Nephron (organoid): Measurements from ENCODE around the gene HIVEP2.
A peak's percentile ranks its signal among the peaks of the same experiment; 100 is the strongest.

Experiments
- H3K27ac Mint-ChIP-seq, 3 experiments: 2 replicates each; pipeline ENCODE4 v1.8.0; 2020; ENCODE audit warnings: mixed read lengths in 3 of 3, mild to moderate bottlenecking in 2 of 3, moderate library complexity in 1 of 3
- H3K27me3 Mint-ChIP-seq: 2 replicates; pipeline ENCODE4 v1.8.0; 2021; ENCODE audit warnings: low read depth, mild to moderate bottlenecking, moderate library complexity, mixed read lengths
- H3K36me3 Mint-ChIP-seq: 2 replicates; pipeline ENCODE4 v1.8.0; 2020; ENCODE audit warnings: low read depth, mixed read lengths
- H3K4me1 Mint-ChIP-seq: 2 replicates; pipeline ENCODE4 v1.8.0; 2020; ENCODE audit warnings: mixed read lengths
- H3K4me3 Mint-ChIP-seq, 3 experiments: 2 replicates each; pipeline ENCODE4 v1.8.0; 2020; ENCODE audit warnings: mild to moderate bottlenecking in 3 of 3, mixed read lengths in 3 of 3, moderate library complexity in 2 of 3
- H3K9me3 Mint-ChIP-seq: 2 replicates; pipeline ENCODE4 v1.8.0; 2020; ENCODE audit warnings: mixed read lengths
- CTCF ChIP-seq, 3 experiments: fragments of 200-600 bp; sonication (generic); IDR thresholded peaks; one replicate each; pipeline ENCODE4 v1.5.0; 2021; ENCODE audit warnings: antibody characterized with exemption in 3 of 3; ENCODE audit not compliant: unreplicated experiment in 3 of 3

HIVEP2 gene

GRCh38 chr6:142900227-142900971 lies 44.6 kb downstream of the HIVEP2 start:
- no peaks in the 10 kb centered on the region for H3K36me3 Mint-ChIP-seq
- H3K27ac Mint-ChIP-seq, result peak overlapping the region in 2 of 3 experiments; percentile 29 to 80
- H3K9me3 Mint-ChIP-seq, result no peaks in the 10 kb centered on the region
- peaks cover 17% of the 10 kb centered on the region for H3K4me1 Mint-ChIP-seq
- peak overlapping the region in 1 of 3 experiments; percentile 33 for H3K4me3 Mint-ChIP-seq
- no peak for TF ChIP-seq CTCF (IDR thresholded peaks at IDR 0.05; ENCODE audit: unreplicated experiment in 3 of 3)
- H3K27me3 Mint-ChIP-seq, result no peaks in the 10 kb centered on the region

GRCh38 chr6:142898927-142899895 lies 45.8 kb downstream of the HIVEP2 start:
- H3K27ac Mint-ChIP-seq, result no peak overlapping the region
- no peaks in the 10 kb centered on the region for H3K27me3 Mint-ChIP-seq
- H3K4me1 Mint-ChIP-seq, result peaks cover 17% of the 10 kb centered on the region
- no peak for TF ChIP-seq CTCF (IDR thresholded peaks at IDR 0.05; ENCODE audit: unreplicated experiment in 3 of 3)
- no peak overlapping the region for H3K4me3 Mint-ChIP-seq
- no peaks in the 10 kb centered on the region for H3K9me3 Mint-ChIP-seq
- no peaks in the 10 kb centered on the region for H3K36me3 Mint-ChIP-seq

GRCh38 chr6:142897659-142898058 lies 47.3 kb downstream of the HIVEP2 start:
- Mint-ChIP-seq H3K27ac (no peak overlapping the region), H3K4me3 (no peak overlapping the region), H3K36me3 (no peaks in the 10 kb centered on the region), H3K4me1 (peaks cover 16% of the 10 kb centered on the region), H3K9me3 (no peaks in the 10 kb centered on the region), H3K27me3 (no peaks in the 10 kb centered on the region)
- TF ChIP-seq CTCF (IDR thresholded peaks at IDR 0.05; ENCODE audit: unreplicated experiment in 3 of 3), result no peak

- Mint-ChIP-seq H3K9me3 (no peaks in the 10 kb centered on the region), H3K27ac (no peak overlapping the region), H3K4me3 (no peak overlapping the region), H3K27me3 (no peaks in the 10 kb centered on the region), H3K36me3 (no peaks in the 10 kb centered on the region), H3K4me1 (peaks cover 16% of the 10 kb centered on the region)
- TF ChIP-seq CTCF (IDR thresholded peaks at IDR 0.05; ENCODE audit: unreplicated experiment in 3 of 3), result no peak
Observed at GRCh38 chr6:142896732-142897131, 48.2 kb downstream of the HIVEP2 start.

- Mint-ChIP-seq H3K27me3 (no peaks in the 10 kb centered on the region), H3K9me3 (no peaks in the 10 kb centered on the region), H3K4me3 (no peak overlapping the region), H3K4me1 (peaks cover 13% of the 10 kb centered on the region), H3K27ac (no peak overlapping the region), H3K36me3 (no peaks in the 10 kb centered on the region)
- no peak for TF ChIP-seq CTCF (IDR thresholded peaks at IDR 0.05; ENCODE audit: unreplicated experiment in 3 of 3)
Observed at GRCh38 chr6:142893088-142893487, 51.9 kb downstream of the HIVEP2 start.
